Sigmoid colon (tissue), 4 donors: Measurements from ENCODE around the gene MS4A4E.

ENCODE experiments used
- CTCF ChIP-seq, 4 experiments: fragments of 450-650 bp in 3 of 4; fragments of 200-600 bp in 1 of 4; IDR thresholded peaks; one replicate each; pipeline ENCODE4 v1.5.1; 2016 to 2019; ENCODE audit warnings: antibody characterized with exemption in 4 of 4, mild to moderate bottlenecking in 3 of 4, moderate library complexity in 2 of 4
- EP300 ChIP-seq, 4 donors: sonication (generic); formaldehyde crosslinking; IDR thresholded peaks; one replicate each; pipeline ENCODE4 v1.6.1; 2017; ENCODE audit warnings: antibody characterized with exemption in 4 of 4
- POLR2A ChIP-seq, 2 donors: fragments of 450-650 bp; IDR thresholded peaks; one replicate each; pipeline ENCODE4 v1.6.1; 2016; ENCODE audit warnings: antibody characterized with exemption in 2 of 2, mild to moderate bottlenecking in 2 of 2, moderate library complexity in 2 of 2

DNA sequence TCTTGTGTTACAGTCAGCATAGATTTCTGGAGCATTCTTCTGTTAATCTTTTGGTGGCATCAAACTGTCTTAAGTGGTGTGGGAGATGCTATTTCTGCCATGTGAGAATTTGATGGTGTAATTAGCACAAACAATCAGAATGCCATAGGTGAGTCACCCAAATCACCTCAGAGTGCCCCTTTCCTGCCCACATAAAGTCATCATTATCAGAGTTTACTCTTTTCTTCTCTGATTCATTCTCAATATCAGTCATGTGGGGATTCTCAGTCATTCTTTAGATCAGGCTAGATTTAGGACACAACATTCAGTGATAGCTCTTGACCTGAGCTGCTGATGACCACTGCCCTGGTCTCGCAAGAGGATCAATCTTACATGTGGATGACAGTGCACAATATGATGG is 36.3 kb downstream of the MS4A4E start:
- TF ChIP-seq POLR2A (IDR thresholded peaks at IDR 0.05) = no peak
- TF ChIP-seq CTCF (IDR thresholded peaks at IDR 0.05) = no peak
- TF ChIP-seq EP300 (IDR thresholded peaks at IDR 0.05) = no peak
